ENCODE results near the gene HSPA1B. TPM values are rescaled to one million over a fixed set of nuclear protein-coding genes. Genes with fewer than 3 reads are reported as not detected.

The HSPA1B gene
- total RNA-seq, 4 donors from 2014 or later = 85.7 to 199 (median 146) TPM

- Histone ChIP-seq H3K4me1 (peaks cover 0 to 11% (median 0%) of the 10 kb centered on the region in 4 donors), H3K27ac (no peak overlapping the region), H3K27me3 (no peaks in the 10 kb centered on the region), H3K9me3 (no peaks in the 10 kb centered on the region), H3K4me3 (no peak overlapping the region), H3K36me3 (peaks cover 0 to 29% (median 0%) of the 10 kb centered on the region in 3 donors)
- DNase-seq = no peak
- TF ChIP-seq POLR2A (IDR thresholded peaks at IDR 0.05) = no peak
- TF ChIP-seq, protein P1, sequence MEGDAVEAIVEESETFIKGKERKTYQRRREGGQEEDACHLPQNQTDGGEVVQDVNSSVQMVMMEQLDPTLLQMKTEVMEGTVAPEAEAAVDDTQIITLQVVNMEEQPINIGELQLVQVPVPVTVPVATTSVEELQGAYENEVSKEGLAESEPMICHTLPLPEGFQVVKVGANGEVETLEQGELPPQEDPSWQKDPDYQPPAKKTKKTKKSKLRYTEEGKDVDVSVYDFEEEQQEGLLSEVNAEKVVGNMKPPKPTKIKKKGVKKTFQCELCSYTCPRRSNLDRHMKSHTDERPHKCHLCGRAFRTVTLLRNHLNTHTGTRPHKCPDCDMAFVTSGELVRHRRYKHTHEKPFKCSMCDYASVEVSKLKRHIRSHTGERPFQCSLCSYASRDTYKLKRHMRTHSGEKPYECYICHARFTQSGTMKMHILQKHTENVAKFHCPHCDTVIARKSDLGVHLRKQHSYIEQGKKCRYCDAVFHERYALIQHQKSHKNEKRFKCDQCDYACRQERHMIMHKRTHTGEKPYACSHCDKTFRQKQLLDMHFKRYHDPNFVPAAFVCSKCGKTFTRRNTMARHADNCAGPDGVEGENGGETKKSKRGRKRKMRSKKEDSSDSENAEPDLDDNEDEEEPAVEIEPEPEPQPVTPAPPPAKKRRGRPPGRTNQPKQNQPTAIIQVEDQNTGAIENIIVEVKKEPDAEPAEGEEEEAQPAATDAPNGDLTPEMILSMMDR (IDR thresholded peaks at IDR 0.05) = no peak
Measured at GRCh38 chr6:31858707-31859106, 31.2 kb downstream of the HSPA1B start.

DNA sequence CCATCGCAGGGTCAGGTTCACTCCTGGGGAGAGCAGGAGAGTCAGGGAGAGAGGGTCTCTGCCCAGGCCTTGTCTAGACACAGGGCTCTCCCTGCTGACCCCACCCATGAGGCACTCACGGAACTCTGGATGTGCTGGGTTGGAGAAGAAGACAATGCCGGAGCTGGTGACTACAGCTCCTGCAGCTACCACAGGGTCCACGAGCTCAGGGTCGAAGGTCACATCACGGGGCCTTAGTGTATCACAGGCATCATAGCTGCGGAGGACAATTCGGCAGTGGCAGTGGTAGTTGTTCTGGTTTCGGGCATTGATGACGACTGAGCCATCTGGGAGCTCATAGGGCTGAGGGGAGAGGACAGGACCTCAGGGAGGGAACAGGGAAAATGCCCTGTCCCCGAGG lies 32.4 kb downstream of the HSPA1B start:
- Histone ChIP-seq H3K36me3 (peaks cover 0 to 29% (median 0%) of the 10 kb centered on the region in 3 donors), H3K27ac (no peak overlapping the region), H3K4me3 (no peak overlapping the region), H3K4me1 (peaks cover 0 to 17% (median 2%) of the 10 kb centered on the region in 4 donors), H3K27me3 (no peaks in the 10 kb centered on the region), H3K9me3 (no peaks in the 10 kb centered on the region)
- DNase-seq = no peak
- TF ChIP-seq, protein P1 (IDR thresholded peaks at IDR 0.05) = no peak
- no peak for TF ChIP-seq POLR2A (IDR thresholded peaks at IDR 0.05)

DNA sequence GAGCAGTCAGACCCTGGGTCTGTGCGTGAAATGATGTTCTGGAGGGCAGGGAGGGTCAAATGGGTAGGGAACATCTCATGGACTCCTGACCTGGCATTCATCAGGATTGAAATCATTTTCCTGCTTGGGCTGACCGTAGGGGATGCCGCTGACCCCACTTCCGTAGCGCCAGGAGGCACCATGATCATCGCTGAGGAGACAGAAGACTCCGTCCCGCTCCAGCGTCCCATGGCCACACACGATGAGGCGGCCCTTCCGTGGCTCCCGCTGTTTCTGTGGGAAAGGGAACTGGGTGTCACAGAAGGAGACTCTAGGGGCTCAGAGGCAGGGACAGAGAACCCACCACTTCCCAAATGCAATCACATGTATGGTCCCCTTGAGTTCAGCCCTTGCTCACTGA lies 32.8 kb downstream of the HSPA1B start:
- TF ChIP-seq, protein P1 (IDR thresholded peaks at IDR 0.05) = no peak
- TF ChIP-seq POLR2A (IDR thresholded peaks at IDR 0.05) = no peak
- H3K36me3 ChIP-seq = peaks cover 0 to 29% (median 0%) of the 10 kb centered on the region in 3 donors

GRCh38 chr6:31861150-31861549 lies 33.6 kb downstream of the HSPA1B start:
- no peak overlapping the region for H3K4me3 ChIP-seq
- H3K27ac ChIP-seq = no peak overlapping the region
- peaks cover 0 to 31% (median 0%) of the 10 kb centered on the region in 3 donors for H3K36me3 ChIP-seq
- H3K4me1 ChIP-seq = peaks cover 0 to 17% (median 2%) of the 10 kb centered on the region in 4 donors
- H3K27me3 ChIP-seq = no peaks in the 10 kb centered on the region
- DNase-seq = no peak
- TF ChIP-seq, protein P1 (IDR thresholded peaks at IDR 0.05) = no peak
- TF ChIP-seq POLR2A (IDR thresholded peaks at IDR 0.05) = no peak
- H3K9me3 ChIP-seq = no peaks in the 10 kb centered on the region

More for the DNA sequence above, 32.8 kb downstream of the HSPA1B start:
- Histone ChIP-seq H3K9me3 (no peaks in the 10 kb centered on the region), H3K27me3 (no peaks in the 10 kb centered on the region), H3K4me1 (peaks cover 0 to 17% (median 2%) of the 10 kb centered on the region in 4 donors), H3K27ac (no peak overlapping the region), H3K4me3 (no peak overlapping the region)
- DNase-seq = no peak

DNA sequence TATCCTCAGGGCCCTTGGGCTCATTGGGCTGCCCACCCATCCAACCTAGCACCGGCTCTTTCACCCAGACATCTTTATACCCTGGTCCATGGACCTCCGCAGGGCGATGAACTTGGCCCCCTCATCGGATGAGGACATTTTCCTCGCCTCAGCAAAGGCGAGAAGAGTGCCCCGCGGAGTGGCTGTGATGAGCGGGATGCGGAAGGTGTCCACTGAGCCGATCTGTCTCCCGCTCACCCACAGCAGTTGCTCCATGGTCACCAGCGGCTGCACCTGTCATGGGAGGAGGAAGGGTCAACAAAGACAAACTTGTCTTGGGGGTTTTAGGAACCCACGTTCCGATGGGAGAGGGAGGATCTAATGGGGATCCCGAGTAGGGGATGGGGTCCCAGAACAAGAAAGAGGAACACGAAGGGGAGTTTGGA lies 34.4 kb downstream of the HSPA1B start:
- Histone ChIP-seq H3K4me1 (peaks cover 0 to 17% (median 2%) of the 10 kb centered on the region in 4 donors), H3K4me3 (peak overlapping the region; percentile 64 to 75 (median 69)), H3K27me3 (no peaks in the 10 kb centered on the region), H3K27ac (peak overlapping the region; percentile 79 to 86 (median 86)), H3K36me3 (peaks cover 0 to 37% (median 0%) of the 10 kb centered on the region in 3 donors), H3K9me3 (no peaks in the 10 kb centered on the region)
- DNase-seq = no peak
- TF ChIP-seq POLR2A (IDR thresholded peaks at IDR 0.05) = no peak
- TF ChIP-seq, protein P1 (IDR thresholded peaks at IDR 0.05) = no peak

All from Peyer's patch (tissue), 4 donors.